GOT3 (cell line): ENCODE data around the gene ASCL1.

Experiments
- DNase-seq: peaks from one replicate; lab custom pipeline; 2025; ENCODE audit warnings: mixed read lengths; lab: John Stamatoyannopoulos, UW

ASCL1 gene

GRCh38 chr12:102951841-102952240 is 5.6 kb upstream of the ASCL1 start:
- no peak for DNase-seq

GRCh38 chr12:102953221-102953620 is 4.3 kb upstream of the ASCL1 start:
- no peak for DNase-seq

GRCh38 chr12:102954134-102954533 is 3.3 kb upstream of the ASCL1 start:
- DNase-seq, result no peak

GRCh38 chr12:102955926-102956737 is 1.3 kb upstream of the ASCL1 start:
- no peak for DNase-seq

- no peak for DNase-seq
Measured at GRCh38 chr12:102956738-102957327, 641 bp upstream of the ASCL1 start.

GRCh38 chr12:102958073-102958829 is 777 bp downstream of the ASCL1 start:
- DNase-seq, result no peak

GRCh38 chr12:102958830-102959176 is 1.3 kb downstream of the ASCL1 start:
- no peak for DNase-seq

GRCh38 chr12:102959391-102959790 is 1.9 kb downstream of the ASCL1 start:
- DNase-seq, result no peak

GRCh38 chr12:102960766-102961465 is 3.4 kb downstream of the ASCL1 start:
- DNase-seq, result no peak

GRCh38 chr12:102961466-102961855 is 4.0 kb downstream of the ASCL1 start:
- DNase-seq, result no peak

GRCh38 chr12:102962532-102962931 is 5.1 kb downstream of the ASCL1 start:
- DNase-seq, result no peak

GRCh38 chr12:102962986-102963385 is 5.5 kb downstream of the ASCL1 start:
- DNase-seq, result no peak

GRCh38 chr12:102963796-102964195 is 6.3 kb downstream of the ASCL1 start:
- no peak for DNase-seq

- no peak for DNase-seq
Measured at GRCh38 chr12:102964872-102965271, 7.4 kb downstream of the ASCL1 start.

GRCh38 chr12:102965281-102966155 is 8.0 kb downstream of the ASCL1 start:
- no peak for DNase-seq

- DNase-seq, result no peak
Measured at GRCh38 chr12:102966200-102966863, 8.9 kb downstream of the ASCL1 start.

GRCh38 chr12:102970780-102971179 is 13.3 kb downstream of the ASCL1 start:
- no peak for DNase-seq

GRCh38 chr12:102971227-102971626 is 13.8 kb downstream of the ASCL1 start:
- no peak for DNase-seq

- DNase-seq, result no peak
Measured at GRCh38 chr12:102973583-102973982, 16.1 kb downstream of the ASCL1 start.

- no peak for DNase-seq
Measured at GRCh38 chr12:102976609-102977280, 19.3 kb downstream of the ASCL1 start.
